CD14-positive monocyte (primary cell): ENCODE results near the gene SMAD3. TPM values are rescaled to one million over a fixed set of nuclear protein-coding genes. Genes with fewer than 3 reads are reported as not detected.

Experiments
- DNase-seq, 3 donors: peaks; one replicate each; pipeline ENCODE4 v3.0.0-alpha.2; 2011 to 2022
- H2AFZ ChIP-seq: 2 replicates; pipeline ENCODE4 v1.6.0; 2012; ENCODE audit warnings: mild to moderate bottlenecking, low read depth, low read length, inconsistent platforms; ENCODE audit not compliant: insufficient read depth, poor library complexity, severe bottlenecking
- H3K27ac ChIP-seq, 2 donors: 1 replicate in 1 of 2; 2 replicates in 1 of 2; pipeline ENCODE4 v1.5.1; 2012 to 2013; ENCODE audit warnings: low read length in 2 of 2, control low read depth in 1 of 2, inconsistent platforms in 1 of 2, low read depth in 1 of 2, mild to moderate bottlenecking in 1 of 2
- H3K27me3 ChIP-seq, 2 donors: one replicate each; pipeline versions ENCODE4 v1.6.0 to v1.6.1; 2011 to 2013; ENCODE audit warnings: low read length in 2 of 2; ENCODE audit not compliant: control insufficient read depth in 2 of 2, insufficient read depth in 2 of 2
- H3K36me3 ChIP-seq, 2 donors: replicated peaks in 1 of 2; 1 replicate in 1 of 2; 2 replicates in 1 of 2; pipeline versions ENCODE4 v1.5.1 to v1.6.1; 2012 to 2013; ENCODE audit warnings: low read length in 2 of 2, control low read depth in 1 of 2, inconsistent platforms in 1 of 2, mild to moderate bottlenecking in 1 of 2; ENCODE audit not compliant: insufficient read depth in 2 of 2, control insufficient read depth in 1 of 2
- H3K4me1 ChIP-seq, 2 donors: 1 replicate in 1 of 2; 2 replicates in 1 of 2; pipeline versions ENCODE4 v1.5.1 to v1.6.1; 2012 to 2013; ENCODE audit warnings: low read length in 2 of 2, control low read depth in 1 of 2, inconsistent platforms in 1 of 2, mild to moderate bottlenecking in 1 of 2, moderate library complexity in 1 of 2; ENCODE audit not compliant: insufficient read depth in 2 of 2, control insufficient read depth in 1 of 2
- H3K4me2 ChIP-seq: replicated peaks from 2 replicates; pipeline ENCODE3; 2012; ENCODE audit warnings: low read length, moderate library complexity, mild to moderate bottlenecking; ENCODE audit not compliant: poor library complexity, severe bottlenecking; ENCODE audit errors: extremely low read depth
- H3K4me3 ChIP-seq, 3 experiments: fragments of 200-600 bp in 1 of 3; sonication (generic) in 1 of 3; replicated peaks in 1 of 3; 1 replicate in 2 of 3; 2 replicates in 1 of 3; pipeline ENCODE4 v1.5.1; 2011 to 2013; ENCODE audit warnings: low read length in 3 of 3, mild to moderate bottlenecking in 3 of 3, control low read depth in 2 of 3, low read depth in 2 of 3, inconsistent platforms in 1 of 3, moderate library complexity in 1 of 3
- H3K79me2 ChIP-seq: 2 replicates; pipeline ENCODE4 v1.6.0; 2012; ENCODE audit warnings: mild to moderate bottlenecking, control low read depth, inconsistent platforms, low read length, moderate library complexity; ENCODE audit not compliant: insufficient read depth
- H3K9ac ChIP-seq: 2 replicates; pipeline ENCODE4 v1.6.0; 2017; ENCODE audit warnings: low read length, mild to moderate bottlenecking; ENCODE audit not compliant: insufficient read depth, poor library complexity, severe bottlenecking
- H3K9me3 ChIP-seq, 2 donors: replicated peaks in 1 of 2; 1 replicate in 1 of 2; 2 replicates in 1 of 2; pipeline versions ENCODE4 v1.5.1 to v1.6.1; 2012 to 2013; ENCODE audit warnings: low read length in 2 of 2, control low read depth in 1 of 2; ENCODE audit not compliant: control insufficient read depth in 1 of 2, insufficient read depth in 1 of 2
- H4K20me1 ChIP-seq: 2 replicates; pipeline ENCODE4 v1.6.0; 2012; ENCODE audit warnings: mild to moderate bottlenecking, low read length, control low read depth, moderate library complexity; ENCODE audit not compliant: insufficient read depth
- H3K27ac Mint-ChIP-seq, 7 donors: one replicate each; pipeline ENCODE4 v1.8.0; 2020; ENCODE audit warnings: mild to moderate bottlenecking in 7 of 7, mixed read lengths in 7 of 7, moderate library complexity in 6 of 7, inconsistent platforms in 2 of 7
- H3K27me3 Mint-ChIP-seq, 3 donors: one replicate each; pipeline ENCODE4 v1.8.0; 2021 to 2022; ENCODE audit warnings: low read depth in 3 of 3, mild to moderate bottlenecking in 3 of 3, mixed read lengths in 3 of 3, moderate library complexity in 3 of 3, inconsistent platforms in 1 of 3
- H3K36me3 Mint-ChIP-seq, 2 donors: one replicate each; pipeline ENCODE4 v1.8.0; 2020; ENCODE audit warnings: mixed read lengths in 2 of 2, inconsistent platforms in 1 of 2, mild to moderate bottlenecking in 1 of 2
- H3K4me1 Mint-ChIP-seq: one replicate; pipeline ENCODE4 v1.8.0; 2020; ENCODE audit warnings: mild to moderate bottlenecking, mixed read lengths
- H3K4me3 Mint-ChIP-seq, 2 donors: one replicate each; pipeline ENCODE4 v1.8.0; 2020; ENCODE audit warnings: mild to moderate bottlenecking in 2 of 2, mixed read lengths in 2 of 2, moderate library complexity in 1 of 2
- H3K9me3 Mint-ChIP-seq, 7 donors: one replicate each; pipeline ENCODE4 v1.8.0; 2020 to 2022; ENCODE audit warnings: mixed read lengths in 7 of 7, mild to moderate bottlenecking in 6 of 7, moderate library complexity in 6 of 7, inconsistent platforms in 2 of 7
- CTCF ChIP-seq: fragments of 200-600 bp; IDR thresholded peaks from one replicate; pipeline ENCODE4 v1.8.0; 2022; ENCODE audit warnings: antibody characterized with exemption, mild to moderate bottlenecking
- WGBS: methylation state at CpG from one replicate; pipeline ENCODE4 v1.1.5; 2013; ENCODE audit warnings: missing lambda C conversion rate; ENCODE audit not compliant: insufficient coverage; 5-methylcytosine and 5-hydroxymethylcytosine counted together
- intact Hi-C, 2 donors: fragments of 100-400 bp; cut with micrococcal nuclease; formaldehyde crosslinking; loops; one replicate each; pipeline versions ENCODE4 v1.15.0 to v1.15.1; 2023
- polyA plus RNA-seq, 3 donors: library from polyadenylated mRNA; depleted of rRNA in 1 of 3; unstranded in 2 of 3; stranded (reverse) in 1 of 3; fragments of 300-500 nt in 2 of 3; fragments of >200 nt in 1 of 3; fragmentation: Illumina TruSeq in 2 of 3; gene quantifications; 1 replicate in 2 of 3; 2 replicates in 1 of 3; pipeline ENCODE4 v1.2.3, GENCODE V29; 2012 to 2021

The SMAD3 gene
- polyA plus RNA-seq, 3 donors = 4.4 to 41.7 (median 5.4) TPM

GRCh38 chr15:67140078-67140833 lies 74.9 kb downstream of the SMAD3 start:
- H3K4me1 Mint-ChIP-seq = peaks cover 59% of the 10 kb centered on the region

More at GRCh38 chr15:67140078-67140833, 74.9 kb downstream of the SMAD3 start:
- Mint-ChIP-seq H3K36me3 (peaks cover 15 to 31% of the 10 kb centered on the region in 2 donors), H3K9me3 (peaks cover 0 to 3% (median 0%) of the 10 kb centered on the region in 7 donors), H3K4me3 (no peak overlapping the region), H3K27ac (peak overlapping the region; percentile 55 to 89 (median 82)), H3K27me3 (peaks cover 0 to 2% (median 0%) of the 10 kb centered on the region in 3 donors)
- Histone ChIP-seq H3K36me3 (no peaks in the 10 kb centered on the region), H3K4me2 (peak overlapping the region; percentile 6), H3K79me2 (peaks cover 87% of the 10 kb centered on the region), H3K27me3 (no peaks in the 10 kb centered on the region), H4K20me1 (no peaks in the 10 kb centered on the region), H3K9ac (no peak overlapping the region), H3K27ac (peak overlapping the region in 1 of 2 donors; percentile 57), H3K4me3 (no peak overlapping the region), H3K4me1 (peaks cover 29 to 50% of the 10 kb centered on the region in 2 donors), H3K9me3 (no peaks in the 10 kb centered on the region), H2AFZ (no peak overlapping the region)
- WGBS = 19% methylated on average over 4 of the region's 9 CpGs
- DNase-seq = peak in 1 of 3 donors; percentile 34
- TF ChIP-seq CTCF = no peak
- intact Hi-C loops = no loop called here
